Panc1 (cell line): ENCODE results near the gene VSX1. TPM values are rescaled to one million over a fixed set of nuclear protein-coding genes. Genes with fewer than 3 reads are reported as not detected.

ENCODE experiments used
- ATAC-seq: fragments of 200-7000 bp; cut with Tn5 transposase; 2 replicates; pipeline ENCODE4 v1.9.1; 2020; ENCODE audit warnings: mild to moderate bottlenecking, moderate library complexity
- BruUV-seq: library from RNA; stranded (reverse); fragments of 400-500 nt; replicated peaks from 2 replicates; lab custom pipeline; 2021; lab: Mats Ljungman, UMichigan
- CTCF ChIA-PET: fragments of 300-600 bp; sonication (Branson Sonifier 250); formaldehyde crosslinking; loops from one replicate; lab custom pipeline; 2022; ENCODE audit warnings: antibody characterized with exemption; lab: Charles Lee
- POLR2A ChIA-PET: fragments of 300-600 bp; sonication (Branson Sonifier 250); formaldehyde crosslinking; loops from one replicate; lab custom pipeline; 2022; ENCODE audit warnings: antibody characterized with exemption; lab: Charles Lee
- DNase-seq: peaks from one replicate; pipeline ENCODE4 v3.0.0-alpha.2; 2010; ENCODE audit warnings: low read depth, low spot score
- H3K27ac ChIP-seq: 2 replicates; pipeline ENCODE4 v1.5.1; 2011; ENCODE audit warnings: mild to moderate bottlenecking, low read length, inconsistent platforms
- H3K27me3 ChIP-seq: fragments of 200-500 bp; sonication (Bioruptor generic); 2 replicates; pipeline ENCODE4 v1.6.0; 2014; ENCODE audit warnings: low read length, inconsistent platforms; ENCODE audit not compliant: control insufficient read depth, insufficient read depth
- H3K36me3 ChIP-seq: fragments of 200-500 bp; sonication (Bioruptor generic); 2 replicates; pipeline ENCODE4 v1.5.1; 2014; ENCODE audit warnings: inconsistent platforms, mild to moderate bottlenecking, low read length, moderate library complexity; ENCODE audit not compliant: control insufficient read depth, insufficient read depth
- H3K4me1 ChIP-seq: 2 replicates; pipeline ENCODE4 v1.5.1; 2011; ENCODE audit warnings: inconsistent platforms, mild to moderate bottlenecking, low read length, moderate library complexity; ENCODE audit not compliant: control insufficient read depth, insufficient read depth
- H3K4me3 ChIP-seq, 2 experiments: 2 replicates each; pipeline ENCODE4 v1.5.1; 2011 to 2012; ENCODE audit warnings: low read depth in 2 of 2, low read length in 2 of 2, mild to moderate bottlenecking in 2 of 2, inconsistent platforms in 1 of 2, moderate library complexity in 1 of 2
- H3K9me3 ChIP-seq: fragments of 200-500 bp; sonication (Bioruptor generic); 2 replicates; pipeline ENCODE4 v1.5.1; 2014; ENCODE audit warnings: low read depth, mild to moderate bottlenecking, inconsistent platforms, low read length, moderate library complexity; ENCODE audit not compliant: control insufficient read depth, insufficient read depth
- POLR2AphosphoS5 ChIP-seq: IDR thresholded peaks from 2 replicates; pipeline ENCODE4 v1.6.1; 2012; ENCODE audit warnings: mild to moderate bottlenecking, low read depth, low read length, moderate library complexity
- SIN3A ChIP-seq: IDR thresholded peaks from 2 replicates; pipeline ENCODE4 v1.6.1; 2012; ENCODE audit warnings: low read depth, mild to moderate bottlenecking, low read length, moderate library complexity, borderline replicate concordance; ENCODE audit not compliant: insufficient read depth
- TCF7L2 ChIP-seq: IDR thresholded peaks from 2 replicates; pipeline ENCODE4 v1.6.1; 2011; ENCODE audit warnings: mild to moderate bottlenecking, low read depth, low read length, inconsistent platforms
- in situ Hi-C: cut with HindIII; loops from 2 replicates; pipeline ENCODE4 v1.10.0; 2016; ENCODE audit warnings: low sequenced_read_pairs, low pct_unique_long_range_greater_than_20kb
- intact Hi-C: fragments of 100-400 bp; cut with micrococcal nuclease; formaldehyde crosslinking; loops from one replicate; pipeline ENCODE4 v1.10.0; 2022; ENCODE audit not compliant: unreplicated experiment
- total RNA-seq: library from RNA; stranded (reverse); gene quantifications from one replicate; pipeline ENCODE4 v1.2.1, GENCODE V29; 2021; ENCODE audit not compliant: unreplicated experiment
- TF ChIP-seq, protein P1 (sequence below), 2 experiments: IDR thresholded peaks; 2 replicates each; pipeline ENCODE4 v1.6.1; 2011 to 2012; ENCODE audit warnings: low read depth in 2 of 2, control low read depth in 1 of 2, low read length in 1 of 2, mild to moderate bottlenecking in 1 of 2, moderate library complexity in 1 of 2; ENCODE audit not compliant: insufficient read depth in 1 of 2
- TF ChIP-seq, protein P2 (sequence below): fragments of 450-650 bp; IDR thresholded peaks from 2 replicates; pipeline ENCODE4 v1.5.1; 2017; ENCODE audit warnings: mild to moderate bottlenecking

Gene VSX1
- total RNA-seq, 1 experiment from 2014 or later = 0.21 TPM

DNA sequence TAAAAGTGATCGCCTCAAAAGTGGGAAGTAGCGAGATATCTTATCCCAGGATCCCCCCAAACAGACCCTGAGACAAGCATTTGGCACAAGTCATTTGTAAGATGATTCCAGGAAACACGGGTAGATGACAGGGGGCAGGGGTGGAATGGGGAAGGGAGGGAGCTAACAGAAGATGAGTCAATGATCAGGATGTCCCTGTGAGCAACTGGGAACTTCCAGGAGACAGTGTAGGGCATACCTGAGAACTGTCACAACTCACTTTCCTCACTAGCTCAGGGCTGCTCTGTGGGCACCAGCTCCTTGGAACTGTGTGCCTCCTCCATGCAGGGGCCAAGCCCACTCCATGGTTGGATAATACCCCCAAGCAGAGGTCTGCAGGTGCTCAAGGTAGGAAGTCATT lies 38.5 kb upstream of the VSX1 start:
- no peak overlapping the region for H3K27ac ChIP-seq
- ChIA-PET CTCF (no interaction called here), POLR2A (no interaction called here)
- no peaks in the 10 kb centered on the region for H3K36me3 ChIP-seq
- DNase-seq = no peak
- intact Hi-C loops = no loop called here
- H3K4me3 ChIP-seq = no peak overlapping the region
- H3K27me3 ChIP-seq = no peaks in the 10 kb centered on the region
- no peaks in the 10 kb centered on the region for H3K9me3 ChIP-seq
- BruUV-seq = no TSS peak
- in situ Hi-C loops = no loop called here
- no peak for TF ChIP-seq TCF7L2
- no peak for TF ChIP-seq SIN3A
- TF ChIP-seq, protein P1, sequence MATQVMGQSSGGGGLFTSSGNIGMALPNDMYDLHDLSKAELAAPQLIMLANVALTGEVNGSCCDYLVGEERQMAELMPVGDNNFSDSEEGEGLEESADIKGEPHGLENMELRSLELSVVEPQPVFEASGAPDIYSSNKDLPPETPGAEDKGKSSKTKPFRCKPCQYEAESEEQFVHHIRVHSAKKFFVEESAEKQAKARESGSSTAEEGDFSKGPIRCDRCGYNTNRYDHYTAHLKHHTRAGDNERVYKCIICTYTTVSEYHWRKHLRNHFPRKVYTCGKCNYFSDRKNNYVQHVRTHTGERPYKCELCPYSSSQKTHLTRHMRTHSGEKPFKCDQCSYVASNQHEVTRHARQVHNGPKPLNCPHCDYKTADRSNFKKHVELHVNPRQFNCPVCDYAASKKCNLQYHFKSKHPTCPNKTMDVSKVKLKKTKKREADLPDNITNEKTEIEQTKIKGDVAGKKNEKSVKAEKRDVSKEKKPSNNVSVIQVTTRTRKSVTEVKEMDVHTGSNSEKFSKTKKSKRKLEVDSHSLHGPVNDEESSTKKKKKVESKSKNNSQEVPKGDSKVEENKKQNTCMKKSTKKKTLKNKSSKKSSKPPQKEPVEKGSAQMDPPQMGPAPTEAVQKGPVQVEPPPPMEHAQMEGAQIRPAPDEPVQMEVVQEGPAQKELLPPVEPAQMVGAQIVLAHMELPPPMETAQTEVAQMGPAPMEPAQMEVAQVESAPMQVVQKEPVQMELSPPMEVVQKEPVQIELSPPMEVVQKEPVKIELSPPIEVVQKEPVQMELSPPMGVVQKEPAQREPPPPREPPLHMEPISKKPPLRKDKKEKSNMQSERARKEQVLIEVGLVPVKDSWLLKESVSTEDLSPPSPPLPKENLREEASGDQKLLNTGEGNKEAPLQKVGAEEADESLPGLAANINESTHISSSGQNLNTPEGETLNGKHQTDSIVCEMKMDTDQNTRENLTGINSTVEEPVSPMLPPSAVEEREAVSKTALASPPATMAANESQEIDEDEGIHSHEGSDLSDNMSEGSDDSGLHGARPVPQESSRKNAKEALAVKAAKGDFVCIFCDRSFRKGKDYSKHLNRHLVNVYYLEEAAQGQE (IDR thresholded peaks at IDR 0.05; ENCODE audit: insufficient read depth in 1 of 2, low read depth in 2 of 2, low read length in 1 of 2) = no peak
- no peak for TF ChIP-seq POLR2AphosphoS5
- TF ChIP-seq, protein P2, sequence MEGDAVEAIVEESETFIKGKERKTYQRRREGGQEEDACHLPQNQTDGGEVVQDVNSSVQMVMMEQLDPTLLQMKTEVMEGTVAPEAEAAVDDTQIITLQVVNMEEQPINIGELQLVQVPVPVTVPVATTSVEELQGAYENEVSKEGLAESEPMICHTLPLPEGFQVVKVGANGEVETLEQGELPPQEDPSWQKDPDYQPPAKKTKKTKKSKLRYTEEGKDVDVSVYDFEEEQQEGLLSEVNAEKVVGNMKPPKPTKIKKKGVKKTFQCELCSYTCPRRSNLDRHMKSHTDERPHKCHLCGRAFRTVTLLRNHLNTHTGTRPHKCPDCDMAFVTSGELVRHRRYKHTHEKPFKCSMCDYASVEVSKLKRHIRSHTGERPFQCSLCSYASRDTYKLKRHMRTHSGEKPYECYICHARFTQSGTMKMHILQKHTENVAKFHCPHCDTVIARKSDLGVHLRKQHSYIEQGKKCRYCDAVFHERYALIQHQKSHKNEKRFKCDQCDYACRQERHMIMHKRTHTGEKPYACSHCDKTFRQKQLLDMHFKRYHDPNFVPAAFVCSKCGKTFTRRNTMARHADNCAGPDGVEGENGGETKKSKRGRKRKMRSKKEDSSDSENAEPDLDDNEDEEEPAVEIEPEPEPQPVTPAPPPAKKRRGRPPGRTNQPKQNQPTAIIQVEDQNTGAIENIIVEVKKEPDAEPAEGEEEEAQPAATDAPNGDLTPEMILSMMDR = no peak
- peaks cover 28% of the 10 kb centered on the region for H3K4me1 ChIP-seq
- ATAC-seq = no peak

DNA sequence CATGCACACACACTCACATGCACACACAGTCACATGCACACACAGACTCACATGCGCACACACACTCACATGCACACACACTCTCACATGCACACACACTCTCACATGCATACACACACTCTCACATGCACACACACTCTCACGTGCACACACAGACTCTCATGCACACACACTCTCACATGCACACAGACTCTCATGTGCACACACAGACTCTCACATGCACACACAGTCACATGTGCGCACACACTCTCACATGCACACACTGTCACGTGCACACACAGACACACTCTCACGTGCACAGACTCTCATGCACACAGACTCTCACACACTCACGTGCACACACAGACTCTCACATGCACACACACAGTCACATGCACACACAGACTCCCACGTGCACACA lies 36.6 kb upstream of the VSX1 start:
- Histone ChIP-seq H3K9me3 (no peaks in the 10 kb centered on the region), H3K27ac (no peak overlapping the region), H3K4me1 (peaks cover 33% of the 10 kb centered on the region), H3K36me3 (no peaks in the 10 kb centered on the region), H3K4me3 (no peak overlapping the region), H3K27me3 (no peaks in the 10 kb centered on the region)
- in situ Hi-C loops (no loop called here), intact Hi-C loops (no loop called here)
- no peak for DNase-seq
- POLR2A ChIA-PET = no interaction called here
- TF ChIP-seq TCF7L2 (no peak), POLR2AphosphoS5 (no peak), SIN3A (no peak)
- TF ChIP-seq, protein P2 = no peak
- TF ChIP-seq, protein P1 (IDR thresholded peaks at IDR 0.05; ENCODE audit: insufficient read depth in 1 of 2, low read depth in 2 of 2, low read length in 1 of 2) = no peak
- CTCF ChIA-PET = no interaction called here
- ATAC-seq = no peak
- BruUV-seq = no TSS peak
